DOHH2 (cell line): ENCODE data around the gene BEND5.

Source experiments
- H3F3A ChIP-seq: fragments of 200-600 bp; sonication (generic), shearing (Covaris generic); 2 replicates; pipeline ENCODE4 v1.6.0; 2016; ENCODE audit warnings: antibody characterized with exemption, mild to moderate bottlenecking; ENCODE audit not compliant: control insufficient read depth, insufficient read depth
- H3K27ac ChIP-seq: fragments of 200-600 bp; sonication (generic); 2 replicates; pipeline ENCODE4 v1.5.1; 2014; ENCODE audit warnings: low read depth, mild to moderate bottlenecking, low read length, moderate library complexity
- H3K27me3 ChIP-seq: fragments of 200-600 bp; sonication (generic); 2 replicates; pipeline ENCODE4 v1.6.1; 2014; ENCODE audit warnings: mild to moderate bottlenecking, low read length, mixed read lengths; ENCODE audit not compliant: control insufficient read depth
- H3K36me3 ChIP-seq: fragments of 200-600 bp; sonication (generic); 2 replicates; pipeline ENCODE4 v1.6.1; 2014; ENCODE audit warnings: mild to moderate bottlenecking, low read length, moderate library complexity, mixed read lengths; ENCODE audit not compliant: control insufficient read depth
- H3K4me1 ChIP-seq: fragments of 200-600 bp; sonication (generic); 2 replicates; pipeline ENCODE4 v1.6.1; 2014; ENCODE audit warnings: mild to moderate bottlenecking, low read length, mixed read lengths; ENCODE audit not compliant: control insufficient read depth
- H3K4me2 ChIP-seq: fragments of 200-600 bp; sonication (generic); 2 replicates; pipeline ENCODE4 v1.6.0; 2014; ENCODE audit warnings: mild to moderate bottlenecking, low read length, moderate library complexity
- H3K4me3 ChIP-seq: fragments of 200-600 bp; sonication (generic); 2 replicates; pipeline ENCODE4 v1.5.1; 2014; ENCODE audit warnings: mild to moderate bottlenecking, low read length, mixed read lengths
- H3K79me2 ChIP-seq: fragments of 200-600 bp; sonication (generic); 2 replicates; pipeline ENCODE4 v1.6.1; 2014; ENCODE audit warnings: mild to moderate bottlenecking, low read length, mixed read lengths; ENCODE audit not compliant: control insufficient read depth
- H3K9me2 ChIP-seq: fragments of 200-600 bp; sonication (generic); replicated peaks from 2 replicates; pipeline ENCODE4 v1.6.1; 2014; ENCODE audit warnings: mild to moderate bottlenecking, low read length, mixed read lengths; ENCODE audit not compliant: control insufficient read depth
- H3K9me3 ChIP-seq: fragments of 200-600 bp; sonication (generic); 2 replicates; pipeline ENCODE4 v1.6.1; 2014; ENCODE audit warnings: antibody characterized with exemption, low read length, mixed read lengths; ENCODE audit not compliant: control insufficient read depth, insufficient read depth
- H4K20me1 ChIP-seq: fragments of 200-600 bp; sonication (generic); 2 replicates; pipeline ENCODE4 v1.6.0; 2014; ENCODE audit warnings: low read depth, mild to moderate bottlenecking, antibody characterized with exemption, low read length, moderate library complexity; ENCODE audit not compliant: control insufficient read depth, insufficient read depth
- EZH2phosphoT487 ChIP-seq: fragments of 200-600 bp; sonication (generic); IDR thresholded peaks from 2 replicates; pipeline ENCODE4 v1.6.1; 2017; ENCODE audit warnings: borderline replicate concordance, mild to moderate bottlenecking, antibody characterized with exemption, low read length, moderate library complexity, mixed read lengths
- TF ChIP-seq, protein P1 (sequence below): fragments of 200-600 bp; sonication (generic); IDR thresholded peaks from one replicate; pipeline ENCODE4 v1.5.1; 2014; ENCODE audit warnings: antibody characterized with exemption, mild to moderate bottlenecking, low read depth, low read length; ENCODE audit not compliant: poor library complexity, severe bottlenecking

Gene BEND5

DNA sequence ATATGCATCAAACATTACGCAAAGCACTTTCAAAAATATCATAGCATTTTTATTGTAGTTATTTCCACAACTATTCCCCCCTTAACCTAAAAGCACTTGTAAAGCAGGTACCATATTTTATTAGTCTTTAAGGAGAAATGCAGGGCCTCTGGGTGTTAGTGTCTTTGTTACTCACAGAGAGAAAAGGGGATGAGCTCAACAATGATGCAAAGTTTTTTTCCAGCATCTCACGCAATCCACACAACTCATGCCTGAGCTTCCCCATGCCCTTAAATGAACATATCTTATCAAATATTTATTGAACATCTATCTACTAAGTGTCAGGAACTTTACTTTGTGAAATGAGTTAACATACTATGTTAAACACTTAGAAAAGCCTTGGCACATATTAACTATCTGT lies 50.6 kb downstream of the BEND5 start:
- Histone ChIP-seq H3K4me3 (no peak overlapping the region), H3K4me1 (no peaks in the 10 kb centered on the region)

DNA sequence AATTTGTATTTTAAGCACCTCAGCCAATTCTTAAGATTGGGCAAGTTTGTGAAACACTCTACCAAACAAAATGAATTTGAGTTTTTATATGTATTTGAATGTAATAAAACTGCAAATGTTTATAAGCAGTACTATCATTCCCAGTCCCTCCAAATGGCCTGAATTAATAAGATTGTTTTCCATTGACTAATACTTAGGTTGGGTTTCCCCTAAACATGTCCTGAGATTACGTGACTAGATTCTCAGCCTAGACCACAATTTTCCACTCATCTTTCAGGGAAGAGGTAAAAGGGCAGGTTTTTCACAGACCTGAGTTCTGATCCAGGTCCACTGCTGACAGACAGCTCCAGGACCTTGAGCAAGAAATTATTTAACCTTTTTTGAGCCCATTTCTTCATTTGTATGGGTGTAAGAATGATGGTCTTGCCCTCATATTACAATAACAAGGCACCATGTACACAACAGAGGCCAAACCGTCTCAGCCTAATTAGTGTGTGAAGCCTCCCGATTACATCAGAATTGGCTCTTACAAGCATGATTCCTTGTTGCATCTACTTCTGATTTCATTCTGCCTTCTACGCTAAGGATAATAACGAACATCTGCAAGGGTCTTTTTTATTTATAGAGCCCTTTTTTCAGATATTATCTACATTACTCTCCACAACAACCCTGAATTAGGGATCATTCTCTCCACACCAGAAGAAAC lies 51.2 kb downstream of the BEND5 start:
- H3K9me3 ChIP-seq = no peaks in the 10 kb centered on the region
- no peaks in the 10 kb centered on the region for H3F3A ChIP-seq
- no peaks in the 10 kb centered on the region for H3K4me1 ChIP-seq
- H3K79me2 ChIP-seq = no peaks in the 10 kb centered on the region
- TF ChIP-seq EZH2phosphoT487 = no peak
- TF ChIP-seq, protein P1, sequence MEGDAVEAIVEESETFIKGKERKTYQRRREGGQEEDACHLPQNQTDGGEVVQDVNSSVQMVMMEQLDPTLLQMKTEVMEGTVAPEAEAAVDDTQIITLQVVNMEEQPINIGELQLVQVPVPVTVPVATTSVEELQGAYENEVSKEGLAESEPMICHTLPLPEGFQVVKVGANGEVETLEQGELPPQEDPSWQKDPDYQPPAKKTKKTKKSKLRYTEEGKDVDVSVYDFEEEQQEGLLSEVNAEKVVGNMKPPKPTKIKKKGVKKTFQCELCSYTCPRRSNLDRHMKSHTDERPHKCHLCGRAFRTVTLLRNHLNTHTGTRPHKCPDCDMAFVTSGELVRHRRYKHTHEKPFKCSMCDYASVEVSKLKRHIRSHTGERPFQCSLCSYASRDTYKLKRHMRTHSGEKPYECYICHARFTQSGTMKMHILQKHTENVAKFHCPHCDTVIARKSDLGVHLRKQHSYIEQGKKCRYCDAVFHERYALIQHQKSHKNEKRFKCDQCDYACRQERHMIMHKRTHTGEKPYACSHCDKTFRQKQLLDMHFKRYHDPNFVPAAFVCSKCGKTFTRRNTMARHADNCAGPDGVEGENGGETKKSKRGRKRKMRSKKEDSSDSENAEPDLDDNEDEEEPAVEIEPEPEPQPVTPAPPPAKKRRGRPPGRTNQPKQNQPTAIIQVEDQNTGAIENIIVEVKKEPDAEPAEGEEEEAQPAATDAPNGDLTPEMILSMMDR = no peak
- no peaks in the 10 kb centered on the region for H4K20me1 ChIP-seq
- no peak overlapping the region for H3K27ac ChIP-seq
- no peaks in the 10 kb centered on the region for H3K9me2 ChIP-seq
- H3K4me3 ChIP-seq = no peak overlapping the region
- no peak overlapping the region for H3K4me2 ChIP-seq
- H3K27me3 ChIP-seq = no peaks in the 10 kb centered on the region
- no peaks in the 10 kb centered on the region for H3K36me3 ChIP-seq

More for the DNA sequence above, 50.6 kb downstream of the BEND5 start:
- Histone ChIP-seq H3K36me3 (no peaks in the 10 kb centered on the region), H4K20me1 (no peaks in the 10 kb centered on the region), H3K4me2 (no peak overlapping the region), H3K79me2 (no peaks in the 10 kb centered on the region), H3K27me3 (no peaks in the 10 kb centered on the region), H3K9me3 (no peaks in the 10 kb centered on the region), H3F3A (no peaks in the 10 kb centered on the region), H3K27ac (no peak overlapping the region), H3K9me2 (no peaks in the 10 kb centered on the region)
- TF ChIP-seq EZH2phosphoT487 = no peak
- TF ChIP-seq, protein P1 = no peak

DNA sequence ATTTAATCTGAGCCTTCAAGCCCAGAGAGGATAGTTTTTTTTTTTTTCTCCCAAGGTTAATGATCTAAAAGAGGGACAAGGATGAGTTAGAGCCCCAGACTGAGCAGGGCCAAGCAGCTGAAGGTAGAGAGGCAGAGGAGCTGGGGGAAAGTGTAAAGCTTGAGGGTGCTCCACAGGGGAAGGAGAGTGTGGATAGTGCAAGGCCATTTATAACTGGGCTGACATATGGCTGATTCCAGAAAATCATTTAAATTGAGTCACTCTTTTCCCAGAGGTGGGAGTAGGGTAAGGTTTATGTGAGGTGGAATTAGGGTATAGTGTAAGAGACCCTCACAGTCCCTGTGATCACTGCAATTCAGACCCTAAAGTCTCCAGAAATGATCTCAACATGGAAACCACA lies 55.8 kb downstream of the BEND5 start:
- TF ChIP-seq EZH2phosphoT487 = no peak
- TF ChIP-seq, protein P1 = no peak

More for the DNA sequence above, 55.8 kb downstream of the BEND5 start:
- Histone ChIP-seq H3K27me3 (no peaks in the 10 kb centered on the region), H3K9me3 (no peaks in the 10 kb centered on the region), H3F3A (no peaks in the 10 kb centered on the region), H4K20me1 (no peaks in the 10 kb centered on the region), H3K4me3 (no peak overlapping the region), H3K27ac (no peak overlapping the region), H3K4me2 (no peak overlapping the region), H3K4me1 (no peaks in the 10 kb centered on the region), H3K79me2 (no peaks in the 10 kb centered on the region), H3K36me3 (no peaks in the 10 kb centered on the region), H3K9me2 (no peaks in the 10 kb centered on the region)
